K562 (cell line): Measurements from ENCODE around the gene SEC61G. TPM values are rescaled to one million over a fixed set of nuclear protein-coding genes. Genes with fewer than 3 reads are reported as not detected.

Experiments used
- ATAC-seq: fragments of 200-7000 bp; cut with Tn5 transposase; 3 replicates; pipeline ENCODE4 v1.9.1; 2020; ENCODE audit warnings: moderate library complexity
- BruUV-seq: library from RNA; stranded (reverse); fragments of 400-500 nt; replicated peaks from 2 replicates; lab custom pipeline; 2021; lab: Mats Ljungman, UMichigan
- CTCF ChIA-PET: fragments of 300-600 bp; formaldehyde crosslinking; extraction: SDS; loops from one replicate; lab custom pipeline; 2021; ENCODE audit warnings: low intra/inter-chr PET ratio; lab: Yijun Ruan, JAX
- POLR2A ChIA-PET: fragments of 300-600, 350-650 bp; sonication (Branson Sonifier 250); formaldehyde crosslinking; extraction: SDS; loops from one replicate; lab custom pipeline; 2021; ENCODE audit warnings: antibody characterized with exemption, inconsistent platforms; lab: Yijun Ruan, JAX
- DNase-seq, 4 experiments: peaks; one replicate each; pipeline versions ENCODE4 v3.0.0 to v3.0.0-alpha.2; 2011 to 2018; ENCODE audit warnings: low spot score in 3 of 4, mixed read lengths in 3 of 4; ENCODE audit errors: extremely low read depth in 1 of 4
- FAIRE-seq: peaks from 2 replicates; lab custom pipeline; 2011; peaks lifted over from hg19 to GRCh38; lab: Jason Lieb, UNC
- H2AFZ ChIP-seq: 2 replicates; pipeline ENCODE4 v1.6.0; 2011; ENCODE audit warnings: low read depth, low read length, control low read depth, inconsistent platforms
- H3K27ac ChIP-seq: fragments of 200-600 bp; 3 replicates; pipeline ENCODE4 v1.8.0; 2011; ENCODE audit warnings: low read depth, mild to moderate bottlenecking, control low read depth, inconsistent platforms, low read length, moderate library complexity, mixed read lengths; ENCODE audit errors: extremely low read depth
- H3K27me3 ChIP-seq, 2 experiments: fragments of 300-600 bp in 1 of 2; 2 replicates in 1 of 2; 3 replicates in 1 of 2; pipeline versions ENCODE4 v1.6.0 to v1.8.0; 2011; ENCODE audit warnings: inconsistent platforms in 2 of 2, low read length in 2 of 2, mild to moderate bottlenecking in 1 of 2, mixed read lengths in 1 of 2, moderate library complexity in 1 of 2; ENCODE audit not compliant: control insufficient read depth in 2 of 2, insufficient read depth in 2 of 2
- H3K36me3 ChIP-seq: fragments of 300-600 bp; 3 replicates; pipeline ENCODE4 v1.8.0; 2011; ENCODE audit warnings: mild to moderate bottlenecking, low read length, inconsistent platforms; ENCODE audit not compliant: control insufficient read depth, insufficient read depth
- H3K4me1 ChIP-seq, 2 experiments: fragments of 200-600 bp in 1 of 2; replicated peaks in 1 of 2; 2 replicates in 1 of 2; 3 replicates in 1 of 2; pipeline versions ENCODE4 v1.5.1 to v1.8.0; 2011; ENCODE audit warnings: inconsistent platforms in 2 of 2, low read length in 2 of 2, mild to moderate bottlenecking in 1 of 2, mixed read lengths in 1 of 2, moderate library complexity in 1 of 2; ENCODE audit not compliant: control insufficient read depth in 2 of 2, insufficient read depth in 2 of 2
- H3K4me2 ChIP-seq: 2 replicates; pipeline ENCODE4 v1.6.1; 2011; ENCODE audit warnings: low read length, control low read depth, inconsistent platforms, mixed read lengths; ENCODE audit not compliant: insufficient read depth
- H3K4me3 ChIP-seq: fragments of 200-600 bp; sonication (generic), shearing (Covaris generic); 2 replicates; pipeline ENCODE4 v1.5.1; 2016; ENCODE audit warnings: control low read depth, inconsistent platforms
- H3K79me2 ChIP-seq: fragments of 200-600 bp; 3 replicates; pipeline ENCODE4 v1.8.0; 2011; ENCODE audit warnings: low read length, inconsistent platforms; ENCODE audit not compliant: control insufficient read depth, insufficient read depth
- H3K9ac ChIP-seq, 2 experiments: 2 replicates each; pipeline versions ENCODE4 v1.6.0 to v1.6.1; 2011; ENCODE audit warnings: low read depth in 2 of 2, low read length in 2 of 2, control low read depth in 1 of 2, inconsistent platforms in 1 of 2, mild to moderate bottlenecking in 1 of 2, mixed read lengths in 1 of 2; ENCODE audit not compliant: insufficient read depth in 1 of 2
- H3K9me1 ChIP-seq: one replicate; pipeline ENCODE4 v1.6.0; 2011; ENCODE audit warnings: inconsistent platforms, mild to moderate bottlenecking, low read length, moderate library complexity; ENCODE audit not compliant: control insufficient read depth, insufficient read depth
- H3K9me3 ChIP-seq: replicated peaks from 2 replicates; pipeline ENCODE4 v1.5.1; 2011; ENCODE audit warnings: low read depth, low read length, inconsistent platforms; ENCODE audit not compliant: control insufficient read depth, insufficient read depth
- H4K20me1 ChIP-seq: replicated peaks from 2 replicates; pipeline ENCODE4 v1.6.1; 2011; ENCODE audit warnings: low read length, inconsistent platforms, mixed read lengths; ENCODE audit not compliant: control insufficient read depth, insufficient read depth
- BRD4 ChIP-seq: fragments of 200-600 bp; sonication (generic); IDR thresholded peaks from 2 replicates; pipeline ENCODE4 v1.6.1; 2017; ENCODE audit warnings: inconsistent platforms
- C11orf30 ChIP-seq: fragments of 450-650 bp; IDR thresholded peaks from 2 replicates; pipeline ENCODE4 v1.6.1; 2016; ENCODE audit warnings: low read depth, mild to moderate bottlenecking
- CHD4 ChIP-seq: fragments of 200-600 bp; sonication (generic); IDR thresholded peaks from 3 replicates; pipeline ENCODE4 v1.6.1; 2012; ENCODE audit warnings: low read depth, mild to moderate bottlenecking, mixed read lengths, low read length, inconsistent platforms; ENCODE audit not compliant: insufficient read depth, insufficient replicate concordance, poor library complexity, severe bottlenecking
- DDX20 ChIP-seq: fragments of 450-650 bp; IDR thresholded peaks from 2 replicates; pipeline ENCODE4 v1.6.1; 2016; ENCODE audit warnings: missing genetic modification characterization, low read depth, mild to moderate bottlenecking, missing compliant biosample characterization, moderate library complexity
- HDAC2 ChIP-seq: fragments of 450-650 bp; IDR thresholded peaks from 2 replicates; pipeline ENCODE4 v1.6.1; 2016; ENCODE audit warnings: mild to moderate bottlenecking
- LARP7 ChIP-seq: fragments of 450-650 bp; IDR thresholded peaks from 2 replicates; pipeline ENCODE4 v1.6.1; 2016
- MAFF ChIP-seq: IDR thresholded peaks from 2 replicates; pipeline ENCODE4 v1.6.1; 2012; ENCODE audit warnings: low read length, improper control_type of control experiment
- MAFG ChIP-seq: fragments of 450-650 bp; conservative IDR thresholded peaks from 2 replicates; pipeline ENCODE4 v1.6.1; 2016; ENCODE audit warnings: missing genetic modification characterization, missing compliant biosample characterization
- MAFK ChIP-seq: IDR thresholded peaks from 2 replicates; pipeline ENCODE4 v1.6.1; 2011; ENCODE audit warnings: low read length, improper control_type of control experiment
- MTA3 ChIP-seq: fragments of 450-650 bp; formaldehyde crosslinking; IDR thresholded peaks from 2 replicates; pipeline ENCODE4 v1.6.1; 2017; ENCODE audit warnings: mild to moderate bottlenecking, borderline replicate concordance
- NBN ChIP-seq: fragments of 450-650 bp; IDR thresholded peaks from 2 replicates; pipeline ENCODE4 v1.6.1; 2016; ENCODE audit warnings: low read depth, mild to moderate bottlenecking
- NFE2 ChIP-seq: IDR thresholded peaks from 2 replicates; pipeline ENCODE4 v1.6.1; 2014; ENCODE audit warnings: antibody characterized with exemption, low read depth
- NFE2L1 ChIP-seq: fragments of 450-650 bp; IDR thresholded peaks from 2 replicates; pipeline ENCODE4 v1.6.1; 2016; ENCODE audit warnings: missing genetic modification characterization, low read depth, mild to moderate bottlenecking, missing compliant biosample characterization, moderate library complexity, borderline replicate concordance
- SNIP1 ChIP-seq: fragments of 450-650 bp; IDR thresholded peaks from 2 replicates; pipeline ENCODE4 v1.7.1; 2017; ENCODE audit warnings: low read depth, mild to moderate bottlenecking
- ZNF124 ChIP-seq: sonication (generic); formaldehyde crosslinking; IDR thresholded peaks from 2 replicates; pipeline ENCODE4 v1.8.1; 2022; ENCODE audit warnings: missing genetic modification reagents
- ZNF24 ChIP-seq: fragments of 450-650 bp; IDR thresholded peaks from 2 replicates; pipeline ENCODE4 v1.6.1; 2016
- ZNF316 ChIP-seq: fragments of 450-650 bp; IDR thresholded peaks from 2 replicates; pipeline ENCODE4 v1.6.1; 2016
- WGBS: fragments of 100-300 bp; shearing (Covaris generic); methylation state at CpG from one replicate; pipeline ENCODE4 v1.1.6; 2016; ENCODE audit warnings: low coverage, mixed read lengths; ENCODE audit not compliant: insufficient coverage; ENCODE audit errors: missing lambda C conversion rate; 5-methylcytosine and 5-hydroxymethylcytosine counted together
- in situ Hi-C: fragments of 300-500 bp; cut with MboI; formaldehyde crosslinking; loops from 4 replicates; pipeline ENCODE4 v1.15.0; 2018; ENCODE audit warnings: inconsistent platforms, mixed read lengths
- intact Hi-C: fragments of 100-400 bp; cut with micrococcal nuclease; formaldehyde crosslinking; loops from 2 replicates; pipeline ENCODE4 v1.14.2; 2022
- polyA plus RNA-seq, 8 experiments: library from polyadenylated mRNA; depleted of rRNA in 4 of 8; stranded (reverse) in 5 of 8; unstranded in 3 of 8; fragments of >200 nt; fragmentation: Nextera tagmentation in 2 of 8; fragmentation: Illumina TruSeq in 1 of 8; extraction: Ambion mirVana in 2 of 8; extraction: Trizol in 1 of 8; gene quantifications; 2 replicates each; pipeline versions ENCODE4 v1.2.1 to v1.2.3, GENCODE V29; 2011 to 2014; ENCODE audit warnings: inconsistent platforms in 1 of 8, missing spikeins in 1 of 8
- total RNA-seq, 7 experiments: library from RNA; depleted of rRNA in 6 of 7; stranded (reverse); fragments of >200 nt in 6 of 7; fragmentation: Illumina TruSeq in 2 of 7; extraction: Trizol in 2 of 7; gene quantifications; 2 replicates each; pipeline versions ENCODE4 v1.2.1 to v1.2.3, GENCODE V29; 2011 to 2021; ENCODE audit warnings: low replicate concordance in 1 of 7

SEC61G gene
- total and polyA plus RNA-seq, 9 of the 15 experiments (the other 6 are each of a cell fraction or from before 2014, with no cell fraction given) = 138 to 565 (median 223) TPM

GRCh38 chr7:54729107-54729506 is 29.9 kb downstream of the SEC61G start:
- H3K79me2 ChIP-seq = no peaks in the 10 kb centered on the region
- H3K4me2 ChIP-seq = no peak overlapping the region
- WGBS = 0% methylated on average over 1 of the region's 1 CpG
- ChIA-PET CTCF (no interaction called here), POLR2A (no interaction called here)
- ATAC-seq = no peak
- no peak overlapping the region for H2AFZ ChIP-seq
- H3K4me3 ChIP-seq = no peak overlapping the region
- TF ChIP-seq LARP7 (no peak), ZNF24 (no peak), DDX20 (no peak), HDAC2 (no peak), ZNF124 (CRISPR knock-in tag) (no peak), BRD4 (no peak), SNIP1 (no peak), CHD4 (no peak)
- H3K9me1 ChIP-seq = no peaks in the 10 kb centered on the region
- no peaks in the 10 kb centered on the region for H3K36me3 ChIP-seq
- no peak overlapping the region for H3K9ac ChIP-seq
- no TSS peak for BruUV-seq
- no peak for FAIRE-seq
- in situ Hi-C loops (no loop called here), intact Hi-C loops (no loop called here)
- H3K27me3 ChIP-seq = peaks cover 9 to 11% of the 10 kb centered on the region in 2 experiments; a peak in 3 of 5 replicates
- no peak overlapping the region for H3K27ac ChIP-seq
- no peaks in the 10 kb centered on the region; a peak in 1 of 5 replicates for H3K4me1 ChIP-seq
- H3K9me3 ChIP-seq = no peaks in the 10 kb centered on the region
- no peaks in the 10 kb centered on the region for H4K20me1 ChIP-seq
- no peak for DNase-seq

- intact Hi-C loops (no loop called here), in situ Hi-C loops (no loop called here)
- H3K36me3 ChIP-seq = no peaks in the 10 kb centered on the region
- ChIA-PET CTCF (no interaction called here), POLR2A (no interaction called here)
- H3K9ac ChIP-seq = no peak overlapping the region
- ATAC-seq (no peak), DNase-seq (no peak), FAIRE-seq (no peak)
- no peaks in the 10 kb centered on the region; a peak in 1 of 5 replicates for H3K4me1 ChIP-seq
- no peak overlapping the region for H3K4me3 ChIP-seq
- WGBS = 0% methylated on average over 4 of the region's 4 CpGs
- H4K20me1 ChIP-seq = no peaks in the 10 kb centered on the region
- H3K27ac ChIP-seq = no peak overlapping the region
- H3K9me3 ChIP-seq = no peaks in the 10 kb centered on the region
- H3K79me2 ChIP-seq = no peaks in the 10 kb centered on the region
- H2AFZ ChIP-seq = no peak overlapping the region
- no TSS peak for BruUV-seq
- H3K27me3 ChIP-seq = peaks cover 9 to 11% of the 10 kb centered on the region in 2 experiments; a peak in 3 of 5 replicates
- peak; percentile 34; the same call in 1 of the 2 replicates for TF ChIP-seq MAFK
- TF ChIP-seq NFE2L1 (tag) = peak; percentile 34; the same call in 1 of the 2 replicates
- TF ChIP-seq MAFF = peak; percentile 43; the same call in 1 of the 2 replicates
- peak; percentile 34; the same call in 1 of the 2 replicates for TF ChIP-seq C11orf30
- peak; percentile 83 for TF ChIP-seq MAFG (tag)
- TF ChIP-seq ZNF316 = peak; percentile 45; the same call in 1 of the 2 replicates
- peak; percentile 71 for TF ChIP-seq NFE2
- no peak for TF ChIP-seq NBN
- no peak for TF ChIP-seq MTA3
- H3K4me2 ChIP-seq = no peak overlapping the region
- H3K9me1 ChIP-seq = no peaks in the 10 kb centered on the region
These were observed 30.6 kb downstream of the SEC61G start for GRCh38 chr7:54728411-54728810.
